HG03571 (cell line): ENCODE results near the gene ADAMTSL2.

Source experiments
- ATAC-seq: cut with Tn5 transposase; IDR thresholded peaks from one replicate; pipeline ENCODE4 v1.9.1; 2021; ENCODE audit not compliant: unreplicated experiment

ADAMTSL2 gene

GRCh38 chr9:133584559-133585476, 50.3 kb downstream of the ADAMTSL2 start:
- no peak for ATAC-seq

GRCh38 chr9:133585481-133586351, 51.2 kb downstream of the ADAMTSL2 start:
- no peak for ATAC-seq

GRCh38 chr9:133587051-133587450, 52.5 kb downstream of the ADAMTSL2 start:
- ATAC-seq = no peak

GRCh38 chr9:133587466-133587865, 53.0 kb downstream of the ADAMTSL2 start:
- no peak for ATAC-seq

GRCh38 chr9:133589454-133590227, 55.1 kb downstream of the ADAMTSL2 start:
- ATAC-seq = no peak

GRCh38 chr9:133590231-133590855, 55.8 kb downstream of the ADAMTSL2 start:
- no peak for ATAC-seq

GRCh38 chr9:133591116-133591910, 56.8 kb downstream of the ADAMTSL2 start:
- ATAC-seq = no peak

GRCh38 chr9:133591985-133592384, 57.5 kb downstream of the ADAMTSL2 start:
- ATAC-seq = no peak

- ATAC-seq = no peak
Measured at GRCh38 chr9:133592731-133593409, 58.4 kb downstream of the ADAMTSL2 start.

- ATAC-seq = no peak
Measured at GRCh38 chr9:133593587-133594253, 59.2 kb downstream of the ADAMTSL2 start.

- no peak for ATAC-seq
Measured at GRCh38 chr9:133594310-133594709, 59.8 kb downstream of the ADAMTSL2 start.

- ATAC-seq = no peak
Measured at GRCh38 chr9:133595910-133596309, 61.4 kb downstream of the ADAMTSL2 start.

GRCh38 chr9:133597316-133597957, 62.9 kb downstream of the ADAMTSL2 start:
- no peak for ATAC-seq

GRCh38 chr9:133598978-133599377, 64.5 kb downstream of the ADAMTSL2 start:
- no peak for ATAC-seq

GRCh38 chr9:133599470-133600173, 65.1 kb downstream of the ADAMTSL2 start:
- ATAC-seq = no peak

GRCh38 chr9:133600739-133601138, 66.2 kb downstream of the ADAMTSL2 start:
- no peak for ATAC-seq

- ATAC-seq = no peak
Measured at GRCh38 chr9:133601746-133602145, 67.2 kb downstream of the ADAMTSL2 start.

GRCh38 chr9:133602277-133602676, 67.8 kb downstream of the ADAMTSL2 start:
- no peak for ATAC-seq
